Effector CD4-positive, alpha-beta T cell (primary cell): ENCODE data around the gene TMPRSS15.

Source experiments
- DNase-seq: peaks from one replicate; pipeline ENCODE4 v3.0.0-alpha.2; 2020

Gene TMPRSS15

GRCh38 chr21:18235545-18235944 lies 168.0 kb downstream of the TMPRSS15 start:
- DNase-seq, result no peak

- no peak for DNase-seq
These were observed 175.4 kb downstream of the TMPRSS15 start for GRCh38 chr21:18228060-18228739.

DNA sequence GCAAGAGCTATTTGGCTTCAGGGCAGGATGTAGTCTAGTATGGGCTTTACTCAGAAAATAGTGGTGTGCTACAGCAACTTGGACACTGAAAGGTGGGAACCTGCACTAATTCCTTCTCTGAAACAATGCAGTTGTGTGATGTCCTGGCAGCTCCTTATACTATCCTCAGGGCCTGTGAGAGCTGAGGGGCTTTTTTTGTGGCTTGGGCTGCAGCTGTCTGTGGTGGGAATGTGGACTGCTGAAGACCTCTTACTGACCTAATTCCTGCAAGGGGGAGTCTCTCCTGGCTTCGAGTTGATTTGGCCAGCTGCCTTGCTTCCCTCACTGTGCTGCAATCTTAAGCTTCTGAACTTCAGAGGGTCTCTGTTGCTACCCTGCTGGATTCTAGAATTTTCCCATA lies 181.2 kb downstream of the TMPRSS15 start:
- no peak for DNase-seq

DNA sequence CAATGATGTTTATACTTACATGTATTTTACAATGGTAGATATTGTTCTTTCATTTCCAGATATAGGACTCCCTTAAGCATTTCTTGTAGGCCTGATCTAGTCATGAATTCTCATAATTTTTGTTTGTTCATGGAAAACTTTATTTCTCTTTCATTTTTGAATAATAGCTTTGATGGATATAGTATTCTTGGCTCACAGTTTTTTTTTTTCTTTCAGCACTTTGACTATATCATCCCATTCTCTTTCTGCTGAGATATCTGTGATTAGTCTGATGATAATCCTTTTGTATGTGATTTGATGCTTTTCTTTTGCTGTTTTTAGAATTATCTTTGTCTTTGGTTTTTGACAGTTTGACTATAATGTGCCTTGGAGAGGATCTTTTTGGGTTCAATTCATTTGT lies 183.1 kb downstream of the TMPRSS15 start:
- DNase-seq, result no peak
